H1 (cell line): ENCODE data around the gene STK26. TPM values are rescaled to one million over a fixed set of nuclear protein-coding genes. Genes with fewer than 3 reads are reported as not detected.

Source experiments
- CTCF ChIA-PET: fragments of 300-600 bp; sonication (Branson Sonifier 250); formaldehyde crosslinking; loops from one replicate; lab custom pipeline; 2021; ENCODE audit not compliant: partially characterized antibody; lab: Charles Lee
- POLR2A ChIA-PET: fragments of 300-600 bp; sonication (Branson Sonifier 250); formaldehyde crosslinking; loops from one replicate; lab custom pipeline; 2021; ENCODE audit warnings: inconsistent platforms; ENCODE audit not compliant: partially characterized antibody; lab: Charles Lee
- DNase-seq, 2 experiments: peaks; one replicate each; pipeline versions ENCODE4 v3.0.0 to v3.0.0-alpha.2; 2010 to 2022; ENCODE audit warnings: low spot score in 2 of 2, low read depth in 1 of 2, mixed read lengths in 1 of 2
- FAIRE-seq: peaks from 2 replicates; lab custom pipeline; 2011; peaks lifted over from hg19 to GRCh38; lab: Jason Lieb, UNC
- H2AFZ ChIP-seq: 2 replicates; pipeline ENCODE4 v1.8.1; 2012; ENCODE audit warnings: low read length, inconsistent platforms
- H2AK5ac ChIP-seq: 2 replicates; pipeline ENCODE4 v1.6.1; 2013; ENCODE audit warnings: low read depth, low read length
- H2BK120ac ChIP-seq: replicated peaks from 2 replicates; pipeline ENCODE3; 2013; ENCODE audit warnings: low read depth, low read length, inconsistent platforms
- H2BK12ac ChIP-seq: 2 replicates; pipeline ENCODE4 v1.6.1; 2013; ENCODE audit warnings: low read depth, low read length
- H2BK15ac ChIP-seq: 2 replicates; pipeline ENCODE4 v1.6.1; 2013; ENCODE audit warnings: low read length
- H2BK20ac ChIP-seq: 2 replicates; pipeline ENCODE4 v1.6.1; 2013; ENCODE audit warnings: low read length
- H2BK5ac ChIP-seq: 2 replicates; pipeline ENCODE4 v1.6.1; 2013; ENCODE audit warnings: low read depth, low read length
- H3K14ac ChIP-seq: 2 replicates; pipeline ENCODE4 v1.6.1; 2013; ENCODE audit warnings: inconsistent platforms; ENCODE audit not compliant: insufficient read length
- H3K18ac ChIP-seq: 2 replicates; pipeline ENCODE4 v1.6.1; 2013; ENCODE audit warnings: low read length; ENCODE audit errors: extremely low read depth
- H3K23ac ChIP-seq: 2 replicates; pipeline ENCODE4 v1.6.1; 2013; ENCODE audit warnings: inconsistent platforms; ENCODE audit not compliant: insufficient read length
- H3K23me2 ChIP-seq: 2 replicates; pipeline ENCODE4 v1.6.1; 2013; ENCODE audit warnings: low read depth, low read length
- H3K27ac ChIP-seq: 2 replicates; pipeline ENCODE4 v1.6.1; 2011; ENCODE audit warnings: low read depth, low read length, inconsistent platforms
- H3K27me3 ChIP-seq, 4 experiments: replicated peaks in 1 of 4; 1 replicate in 1 of 4; 2 replicates in 3 of 4; pipeline versions ENCODE4 v1.6.1 to v1.8.1; 2011 to 2013; ENCODE audit warnings: low read length in 3 of 4, mild to moderate bottlenecking in 3 of 4, inconsistent platforms in 2 of 4, mixed read lengths in 2 of 4, moderate library complexity in 1 of 4; ENCODE audit not compliant: control insufficient read depth in 3 of 4, insufficient read depth in 3 of 4; ENCODE audit errors: extremely low read depth in 1 of 4
- H3K36me3 ChIP-seq, 4 experiments: 2 replicates each; pipeline versions ENCODE4 v1.6.1 to v1.8.1; 2011 to 2013; ENCODE audit warnings: mild to moderate bottlenecking in 4 of 4, low read length in 3 of 4, moderate library complexity in 2 of 4, control low read depth in 1 of 4, inconsistent platforms in 1 of 4; ENCODE audit not compliant: insufficient read depth in 4 of 4, control insufficient read depth in 2 of 4
- H3K4ac ChIP-seq: replicated peaks from 2 replicates; pipeline ENCODE3; 2013; ENCODE audit warnings: low read length, low read depth, mixed read lengths, inconsistent platforms; ENCODE audit not compliant: insufficient read length
- H3K4me1 ChIP-seq, 4 experiments: replicated peaks in 1 of 4; 1 replicate in 1 of 4; 2 replicates in 3 of 4; pipeline versions ENCODE4 v1.6.1 to v1.8.1; 2011 to 2013; ENCODE audit warnings: low read length in 3 of 4, inconsistent platforms in 2 of 4, mixed read lengths in 1 of 4; ENCODE audit not compliant: insufficient read depth in 4 of 4, control insufficient read depth in 3 of 4
- H3K4me2 ChIP-seq, 2 experiments: 2 replicates each; pipeline versions ENCODE4 v1.6.1 to v1.8.1; 2011 to 2013; ENCODE audit warnings: low read depth in 2 of 2, low read length in 2 of 2, control low read depth in 1 of 2, inconsistent platforms in 1 of 2, mild to moderate bottlenecking in 1 of 2; ENCODE audit not compliant: insufficient read depth in 1 of 2
- H3K4me3 ChIP-seq, 4 experiments: fragments of 200-600, 300-600 bp in 1 of 4; sonication (generic), shearing (Covaris generic), sonication (Bioruptor Twin) in 1 of 4; 2 replicates each; pipeline versions ENCODE4 v1.5.1 to v1.8.1; 2011 to 2016; ENCODE audit warnings: low read length in 4 of 4, low read depth in 3 of 4, control low read depth in 2 of 4, inconsistent platforms in 2 of 4, mild to moderate bottlenecking in 2 of 4, mixed read lengths in 1 of 4, moderate library complexity in 1 of 4; ENCODE audit not compliant: insufficient read depth in 2 of 4; ENCODE audit errors: extremely low read depth in 1 of 4
- H3K56ac ChIP-seq: replicated peaks from 2 replicates; pipeline ENCODE3; 2013; ENCODE audit warnings: low read depth, mild to moderate bottlenecking, mixed read lengths, low read length, inconsistent platforms; ENCODE audit not compliant: insufficient read length
- H3K79me1 ChIP-seq: 2 replicates; pipeline ENCODE4 v1.6.1; 2013; ENCODE audit warnings: low read depth, low read length, control low read depth
- H3K79me2 ChIP-seq, 2 experiments: 2 replicates each; pipeline versions ENCODE4 v1.6.1 to v1.8.1; 2012 to 2013; ENCODE audit warnings: low read length in 2 of 2, mild to moderate bottlenecking in 2 of 2, inconsistent platforms in 1 of 2; ENCODE audit not compliant: insufficient read depth in 2 of 2, control insufficient read depth in 1 of 2
- H3K9ac ChIP-seq, 4 experiments: replicated peaks in 1 of 4; 1 replicate in 1 of 4; 2 replicates in 3 of 4; pipeline versions ENCODE4 v1.6.1 to v1.8.1; 2011 to 2013; ENCODE audit warnings: low read depth in 3 of 4, low read length in 3 of 4, control low read depth in 2 of 4, mild to moderate bottlenecking in 2 of 4, moderate library complexity in 2 of 4, inconsistent platforms in 1 of 4; ENCODE audit errors: extremely low read depth in 1 of 4
- H3K9me3 ChIP-seq, 2 experiments: 2 replicates each; pipeline versions ENCODE4 v1.6.1 to v1.8.1; 2012 to 2013; ENCODE audit warnings: mild to moderate bottlenecking in 2 of 2, moderate library complexity in 2 of 2, control low read depth in 1 of 2, inconsistent platforms in 1 of 2, low read depth in 1 of 2, low read length in 1 of 2, mixed read lengths in 1 of 2; ENCODE audit not compliant: insufficient read depth in 2 of 2
- H4K20me1 ChIP-seq, 2 experiments: replicated peaks in 1 of 2; 2 replicates each; pipeline versions ENCODE3 to v1.8.1; 2011 to 2013; ENCODE audit warnings: inconsistent platforms in 2 of 2, low read length in 2 of 2, mild to moderate bottlenecking in 1 of 2; ENCODE audit not compliant: insufficient read depth in 2 of 2, control insufficient read depth in 1 of 2
- H4K5ac ChIP-seq: 2 replicates; pipeline ENCODE4 v1.6.1; 2013; ENCODE audit warnings: low read length, low read depth, mixed read lengths, inconsistent platforms; ENCODE audit not compliant: insufficient read length
- H4K8ac ChIP-seq: 2 replicates; pipeline ENCODE4 v1.8.0; 2013; ENCODE audit warnings: mild to moderate bottlenecking, moderate library complexity, low read length, inconsistent platforms; ENCODE audit not compliant: insufficient read depth; ENCODE audit errors: extremely low read depth
- H4K91ac ChIP-seq: replicated peaks from 2 replicates; pipeline ENCODE3; 2013; ENCODE audit warnings: low read length, mixed read lengths, inconsistent platforms; ENCODE audit not compliant: insufficient read length
- EGR1 ChIP-seq: IDR thresholded peaks from 2 replicates; pipeline ENCODE4 v1.6.1; 2011; ENCODE audit warnings: low read depth, low read length, borderline replicate concordance
- GABPA ChIP-seq: IDR thresholded peaks from 2 replicates; pipeline ENCODE4 v1.6.1; 2011; ENCODE audit warnings: mild to moderate bottlenecking, low read length, moderate library complexity, borderline replicate concordance; ENCODE audit not compliant: insufficient read depth
- YY1 ChIP-seq: IDR thresholded peaks from 2 replicates; pipeline ENCODE4 v1.6.1; 2011; ENCODE audit warnings: low read depth, mild to moderate bottlenecking, low read length
- WGBS, 2 experiments: shearing (Covaris generic) in 1 of 2; methylation state at CpG; one replicate each; pipeline versions ENCODE4 v1.1.6 to v1.1.7; 2013 to 2015; ENCODE audit warnings: low lambda C conversion rate in 2 of 2, mixed read lengths in 2 of 2, inconsistent platforms in 1 of 2, low coverage in 1 of 2, missing lambda C conversion rate in 1 of 2; ENCODE audit not compliant: insufficient replicate concordance in 2 of 2, insufficient coverage in 1 of 2, insufficient read length in 1 of 2; ENCODE audit errors: extremely low coverage in 1 of 2, missing lambda C conversion rate in 1 of 2; 5-methylcytosine and 5-hydroxymethylcytosine counted together
- polyA plus RNA-seq, 7 experiments: library from polyadenylated mRNA; depleted of rRNA in 3 of 7; stranded (reverse) in 5 of 7; unstranded in 2 of 7; fragments of >200 nt in 5 of 7; fragments of 200-250 nt in 2 of 7; gene quantifications; 1 replicate in 5 of 7; 2 replicates in 1 of 7; 4 replicates in 1 of 7; pipeline versions ENCODE4 v1.2.1 to v1.2.3, GENCODE V29; 2011 to 2013; ENCODE audit warnings: missing spikeins in 2 of 7, mixed read lengths in 2 of 7
- total RNA-seq: library from RNA; stranded (reverse); fragmentation: NEBNext Ultra II Directional; extraction: Animal tissue kit (Norgen Biotek cat#: 25700); gene quantifications from 2 replicates; pipeline ENCODE4 v1.2.1, GENCODE V29; 2021

Gene STK26
- total and polyA plus RNA-seq, 2 of the 8 experiments (the other 6 are each of a cell fraction or from before 2014, with no cell fraction given) = 24.2 to 98.2 TPM

- Histone ChIP-seq H3K9me3 (no peaks in the 10 kb centered on the region), H3K79me2 (no peaks in the 10 kb centered on the region), H2AK5ac (no peak overlapping the region), H3K36me3 (no peaks in the 10 kb centered on the region), H3K27me3 (no peaks in the 10 kb centered on the region), H2BK15ac (no peak overlapping the region), H2BK12ac (no peak overlapping the region), H3K9ac (no peak overlapping the region), H4K8ac (no peak overlapping the region), H2BK20ac (no peak overlapping the region), H3K79me1 (no peaks in the 10 kb centered on the region), H3K27ac (no peak overlapping the region), H3K18ac (no peak overlapping the region), H4K91ac (no peak overlapping the region), H2AFZ (no peak overlapping the region), H2BK120ac (no peak overlapping the region), H4K5ac (no peak overlapping the region), H2BK5ac (no peak overlapping the region), H3K14ac (no peak overlapping the region), H3K4me1 (no peaks in the 10 kb centered on the region), H3K4me3 (no peak overlapping the region), H4K20me1 (no peaks in the 10 kb centered on the region), H3K23me2 (no peaks in the 10 kb centered on the region), H3K4ac (no peak overlapping the region), H3K23ac (no peak overlapping the region), H3K4me2 (no peak overlapping the region), H3K56ac (no peak overlapping the region)
- ChIA-PET CTCF (interaction anchor here (0.8 to 1.2 kb wide), 2 partner anchors 23 to 253 kb away, joined by 3 to 4 read pairs; no protein-coding TSS in a partner anchor), POLR2A (no interaction called here)
- 90% methylated on average over 2 of the region's 2 CpGs; no CpG with 5 or more reads in 1 of the 2 experiments for WGBS, 2 experiments
- FAIRE-seq (no peak), DNase-seq (no peak)
- TF ChIP-seq EGR1 (no peak), YY1 (no peak), GABPA (no peak)
Measured at GRCh38 chrX:132094164-132094563, 71.1 kb downstream of the STK26 start.
